Fibroblast of lung (primary cell): Measurements from ENCODE around the gene CIDEB. TPM values are rescaled to one million over a fixed set of nuclear protein-coding genes. Genes with fewer than 3 reads are reported as not detected.

ENCODE experiments used
- DNase-seq, 2 donors: peaks; one replicate each; pipeline versions ENCODE4 v3.0.0 to v3.0.0-alpha.2; 2010; ENCODE audit warnings: low read depth in 2 of 2
- H2AFZ ChIP-seq: 2 replicates; pipeline ENCODE4 v1.5.1; 2012; ENCODE audit warnings: low read length, control low read depth, inconsistent platforms
- H3K27ac ChIP-seq: 2 replicates; pipeline ENCODE4 v1.5.1; 2011; ENCODE audit warnings: low read length, control low read depth; ENCODE audit not compliant: insufficient read depth
- H3K27me3 ChIP-seq: 2 replicates; pipeline ENCODE4 v1.5.1; 2011; ENCODE audit warnings: mild to moderate bottlenecking, low read length; ENCODE audit not compliant: control insufficient read depth, insufficient read depth
- H3K36me3 ChIP-seq: 2 replicates; pipeline ENCODE4 v1.5.1; 2011; ENCODE audit warnings: low read length; ENCODE audit not compliant: control insufficient read depth, insufficient read depth
- H3K4me1 ChIP-seq: 2 replicates; pipeline ENCODE4 v1.5.1; 2011; ENCODE audit warnings: low read length; ENCODE audit not compliant: control insufficient read depth, insufficient read depth; ENCODE audit errors: extremely low read depth
- H3K4me2 ChIP-seq: 2 replicates; pipeline ENCODE4 v1.5.1; 2011; ENCODE audit warnings: low read length, control low read depth; ENCODE audit not compliant: insufficient read depth; ENCODE audit errors: extremely low read depth
- H3K4me3 ChIP-seq, 4 experiments: fragments of 200-600 bp in 1 of 4; sonication (generic) in 1 of 4; replicated peaks in 1 of 4; 2 replicates each; pipeline ENCODE4 v1.5.1; 2011 to 2016; ENCODE audit warnings: low read length in 4 of 4, low read depth in 3 of 4, mild to moderate bottlenecking in 3 of 4, control low read depth in 2 of 4, inconsistent platforms in 1 of 4, mixed read lengths in 1 of 4; ENCODE audit not compliant: insufficient read depth in 1 of 4; ENCODE audit errors: control extremely low read depth in 1 of 4
- H3K79me2 ChIP-seq: 2 replicates; pipeline ENCODE4 v1.5.1; 2012; ENCODE audit warnings: mild to moderate bottlenecking, low read length, inconsistent platforms; ENCODE audit not compliant: control insufficient read depth, insufficient read depth
- H3K9ac ChIP-seq: 2 replicates; pipeline ENCODE4 v1.5.1; 2011; ENCODE audit warnings: mild to moderate bottlenecking, low read length, control low read depth; ENCODE audit not compliant: insufficient read depth
- H3K9me3 ChIP-seq: 2 replicates; pipeline ENCODE4 v1.5.1; 2012; ENCODE audit warnings: low read depth, low read length; ENCODE audit not compliant: control insufficient read depth, insufficient read depth
- H4K20me1 ChIP-seq: 2 replicates; pipeline ENCODE4 v1.5.1; 2011; ENCODE audit warnings: low read length; ENCODE audit not compliant: control insufficient read depth, insufficient read depth; ENCODE audit errors: extremely low read depth
- EZH2 ChIP-seq: IDR thresholded peaks from 2 replicates; pipeline ENCODE4 v1.5.1; 2012; ENCODE audit warnings: low read length, control low read depth, mild to moderate bottlenecking; ENCODE audit errors: missing control alignments
- polyA plus RNA-seq, 2 donors: library from polyadenylated mRNA; depleted of rRNA in 1 of 2; stranded (reverse) in 1 of 2; unstranded in 1 of 2; fragments of >200 nt; gene quantifications; 2 replicates each; pipeline ENCODE4 v1.2.1, GENCODE V29; 2011 to 2012; ENCODE audit warnings: missing spikeins in 1 of 2
- total RNA-seq: library from RNA; depleted of rRNA; stranded (reverse); fragments of >200 nt; gene quantifications from 2 replicates; pipeline ENCODE4 v1.2.1, GENCODE V29; 2014
- TF ChIP-seq, protein P1 (sequence below), 2 donors: IDR thresholded peaks in 1 of 2; conservative IDR thresholded peaks in 1 of 2; 1 replicate in 1 of 2; 2 replicates in 1 of 2; pipeline ENCODE4 v1.5.1; 2011 to 2012; ENCODE audit warnings: low read length in 2 of 2, control low read depth in 1 of 2, inconsistent platforms in 1 of 2, low read depth in 1 of 2, mild to moderate bottlenecking in 1 of 2

Gene CIDEB
- total and polyA plus RNA-seq, 2 donors (not counting 1 experiment from before 2014, with no cell fraction given), result 0.33 to 0.42 TPM

DNA sequence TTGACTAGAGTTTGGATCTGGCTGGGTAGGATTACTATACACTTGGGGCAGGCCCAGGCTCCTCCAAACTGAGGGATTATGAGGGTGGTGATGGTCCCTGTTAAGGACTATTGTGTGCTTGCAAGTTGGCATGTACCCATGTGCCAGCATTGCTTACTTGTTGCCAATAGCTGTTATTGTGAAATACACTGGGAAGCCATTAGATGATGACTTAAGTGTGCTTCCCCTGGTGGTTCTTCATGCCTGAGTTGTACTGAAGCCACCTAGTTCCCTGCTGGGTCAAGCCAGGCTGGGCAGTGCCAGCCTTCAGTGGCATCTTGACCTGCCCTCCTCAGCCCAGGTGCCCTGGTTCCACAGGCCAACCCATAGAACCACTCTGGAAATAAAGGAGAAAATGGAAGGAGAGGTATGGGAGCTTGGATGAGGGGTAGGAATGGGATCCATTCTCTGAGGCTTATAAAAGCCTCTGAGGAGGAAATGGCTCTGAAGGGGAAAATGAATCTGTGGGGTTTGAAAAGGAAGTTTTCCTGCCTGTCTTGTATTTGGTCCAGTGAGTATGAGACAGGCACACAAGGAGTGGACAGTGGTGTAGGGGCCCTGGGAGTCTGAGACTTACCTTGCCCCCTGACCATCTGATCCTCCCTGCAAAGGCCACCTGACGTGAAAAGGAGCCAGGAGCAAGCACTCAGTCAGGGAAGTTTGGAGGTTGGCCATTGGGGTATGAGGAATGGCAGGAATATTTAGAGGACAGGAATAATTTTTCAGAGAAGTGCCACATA is 4.2 kb upstream of the CIDEB start:
- no peaks in the 10 kb centered on the region for H3K9me3 ChIP-seq
- H3K79me2 ChIP-seq, result no peaks in the 10 kb centered on the region
- H3K9ac ChIP-seq, result no peak overlapping the region
- H3K4me1 ChIP-seq, result peaks cover 13% of the 10 kb centered on the region
- TF ChIP-seq, protein P1, sequence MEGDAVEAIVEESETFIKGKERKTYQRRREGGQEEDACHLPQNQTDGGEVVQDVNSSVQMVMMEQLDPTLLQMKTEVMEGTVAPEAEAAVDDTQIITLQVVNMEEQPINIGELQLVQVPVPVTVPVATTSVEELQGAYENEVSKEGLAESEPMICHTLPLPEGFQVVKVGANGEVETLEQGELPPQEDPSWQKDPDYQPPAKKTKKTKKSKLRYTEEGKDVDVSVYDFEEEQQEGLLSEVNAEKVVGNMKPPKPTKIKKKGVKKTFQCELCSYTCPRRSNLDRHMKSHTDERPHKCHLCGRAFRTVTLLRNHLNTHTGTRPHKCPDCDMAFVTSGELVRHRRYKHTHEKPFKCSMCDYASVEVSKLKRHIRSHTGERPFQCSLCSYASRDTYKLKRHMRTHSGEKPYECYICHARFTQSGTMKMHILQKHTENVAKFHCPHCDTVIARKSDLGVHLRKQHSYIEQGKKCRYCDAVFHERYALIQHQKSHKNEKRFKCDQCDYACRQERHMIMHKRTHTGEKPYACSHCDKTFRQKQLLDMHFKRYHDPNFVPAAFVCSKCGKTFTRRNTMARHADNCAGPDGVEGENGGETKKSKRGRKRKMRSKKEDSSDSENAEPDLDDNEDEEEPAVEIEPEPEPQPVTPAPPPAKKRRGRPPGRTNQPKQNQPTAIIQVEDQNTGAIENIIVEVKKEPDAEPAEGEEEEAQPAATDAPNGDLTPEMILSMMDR (conservative IDR thresholded peaks at IDR 0.05 in 1 of 2, IDR thresholded peaks at IDR 0.05 in 1 of 2; ENCODE audit: low read depth in 1 of 2, low read length in 2 of 2), result no peak
- no peak for TF ChIP-seq EZH2
- H2AFZ ChIP-seq, result no peak overlapping the region
- no peaks in the 10 kb centered on the region for H4K20me1 ChIP-seq
- no peaks in the 10 kb centered on the region for H3K27me3 ChIP-seq
- H3K4me2 ChIP-seq, result no peak overlapping the region
- no peak overlapping the region for H3K4me3 ChIP-seq
- H3K36me3 ChIP-seq, result peaks cover 2% of the 10 kb centered on the region
- H3K27ac ChIP-seq, result no peak overlapping the region
- DNase-seq, result peak in 1 of 2 donors; percentile 29

DNA sequence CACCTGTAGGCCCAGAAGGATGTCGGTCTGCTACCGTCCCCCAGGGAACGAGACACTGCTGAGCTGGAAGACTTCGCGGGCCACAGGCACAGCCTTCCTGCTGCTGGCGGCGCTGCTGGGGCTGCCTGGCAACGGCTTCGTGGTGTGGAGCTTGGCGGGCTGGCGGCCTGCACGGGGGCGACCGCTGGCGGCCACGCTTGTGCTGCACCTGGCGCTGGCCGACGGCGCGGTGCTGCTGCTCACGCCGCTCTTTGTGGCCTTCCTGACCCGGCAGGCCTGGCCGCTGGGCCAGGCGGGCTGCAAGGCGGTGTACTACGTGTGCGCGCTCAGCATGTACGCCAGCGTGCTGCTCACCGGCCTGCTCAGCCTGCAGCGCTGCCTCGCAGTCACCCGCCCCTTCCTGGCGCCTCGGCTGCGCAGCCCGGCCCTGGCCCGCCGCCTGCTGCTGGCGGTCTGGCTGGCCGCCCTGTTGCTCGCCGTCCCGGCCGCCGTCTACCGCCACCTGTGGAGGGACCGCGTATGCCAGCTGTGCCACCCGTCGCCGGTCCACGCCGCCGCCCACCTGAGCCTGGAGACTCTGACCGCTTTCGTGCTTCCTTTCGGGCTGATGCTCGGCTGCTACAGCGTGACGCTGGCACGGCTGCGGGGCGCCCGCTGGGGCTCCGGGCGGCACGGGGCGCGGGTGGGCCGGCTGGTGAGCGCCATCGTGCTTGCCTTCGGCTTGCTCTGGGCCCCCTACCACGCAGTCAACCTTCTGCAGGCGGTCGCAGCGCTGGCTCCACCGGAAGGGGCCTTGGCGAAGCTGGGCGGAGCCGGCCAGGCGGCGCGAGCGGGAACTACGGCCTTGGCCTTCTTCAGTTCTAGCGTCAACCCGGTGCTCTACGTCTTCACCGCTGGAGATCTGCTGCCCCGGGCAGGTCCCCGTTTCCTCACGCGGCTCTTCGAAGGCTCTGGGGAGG is 3.1 kb upstream of the CIDEB start, which contains the start of gene LTB4R:
Gene LTB4R (plus strand): TSS at position 857 of the 959 bp plus-strand sequence. CDS start 4,150 bp downstream, outside the sequence.
- H3K4me2 ChIP-seq, result peak within 1 kb of the TSS; percentile 51
- TF ChIP-seq EZH2, result no peak
- TF ChIP-seq, protein P1 (conservative IDR thresholded peaks at IDR 0.05 in 1 of 2, IDR thresholded peaks at IDR 0.05 in 1 of 2; ENCODE audit: low read depth in 1 of 2, low read length in 2 of 2), result peak in 1 of 2 donors; percentile 9
- H3K36me3 ChIP-seq, result peaks cover 2% of the 10 kb centered on the region
- H3K79me2 ChIP-seq, result no peaks in the 10 kb centered on the region
- H3K9ac ChIP-seq, result no peak within 1 kb of the TSS
- H3K4me3 ChIP-seq, result peak within 1 kb of the TSS in 1 of 4 experiments; percentile 42
- H3K27me3 ChIP-seq, result no peaks in the 10 kb centered on the region
- no peaks in the 10 kb centered on the region for H4K20me1 ChIP-seq
- H2AFZ ChIP-seq, result no peak within 1 kb of the TSS
- DNase-seq, result peak; percentile 77 to 82
- peaks cover 12% of the 10 kb centered on the region for H3K4me1 ChIP-seq
- H3K9me3 ChIP-seq, result no peaks in the 10 kb centered on the region
- peak within 1 kb of the TSS; percentile 10 for H3K27ac ChIP-seq

DNA sequence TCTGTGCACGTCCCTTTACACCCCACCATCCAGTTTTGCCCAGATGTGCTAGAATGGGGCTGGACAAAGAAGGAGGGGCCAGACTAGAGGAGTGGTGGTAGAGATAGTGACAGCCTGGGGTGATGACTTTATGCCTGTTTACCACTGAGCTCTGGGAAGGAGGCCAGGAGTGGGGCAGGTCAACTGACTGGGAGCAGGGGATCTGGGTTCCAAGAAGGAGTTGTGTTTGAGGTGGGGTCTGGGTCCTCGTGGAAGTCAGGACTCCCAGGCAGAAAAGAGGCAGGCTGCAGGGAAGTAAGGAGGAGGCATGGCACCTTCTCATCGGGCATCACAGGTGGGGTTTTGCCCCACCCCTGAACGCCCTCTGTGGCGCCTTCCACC is 2.5 kb upstream of the CIDEB start:
- H3K4me1 ChIP-seq, result peaks cover 12% of the 10 kb centered on the region
- H3K9me3 ChIP-seq, result no peaks in the 10 kb centered on the region
- H4K20me1 ChIP-seq, result no peaks in the 10 kb centered on the region
- no peak overlapping the region for H3K4me2 ChIP-seq
- no peaks in the 10 kb centered on the region for H3K79me2 ChIP-seq
- H3K36me3 ChIP-seq, result peaks cover 3% of the 10 kb centered on the region
- H3K4me3 ChIP-seq, result peak overlapping the region in 1 of 4 experiments; percentile 42
- H2AFZ ChIP-seq, result no peak overlapping the region
- no peak for TF ChIP-seq EZH2
- TF ChIP-seq, protein P1 (conservative IDR thresholded peaks at IDR 0.05 in 1 of 2, IDR thresholded peaks at IDR 0.05 in 1 of 2; ENCODE audit: low read depth in 1 of 2, low read length in 2 of 2), result no peak
- no peak for DNase-seq
- peak overlapping the region; percentile 10 for H3K27ac ChIP-seq
- H3K9ac ChIP-seq, result no peak overlapping the region
- H3K27me3 ChIP-seq, result no peaks in the 10 kb centered on the region
